T-helper 22 cell (primary cell): ENCODE measurements around the gene RXRA.

Experiments used
- DNase-seq: peaks from one replicate; pipeline ENCODE4 v3.0.0-alpha.2; 2020; ENCODE audit warnings: low read depth

Gene RXRA

GRCh38 chr9:134355158-134355557, 28.9 kb downstream of the RXRA start:
- no peak for DNase-seq

GRCh38 chr9:134355561-134356279, 29.5 kb downstream of the RXRA start:
- DNase-seq = no peak

- DNase-seq = no peak
These were observed 30.5 kb downstream of the RXRA start for GRCh38 chr9:134356496-134357470.

GRCh38 chr9:134357631-134358025, 31.4 kb downstream of the RXRA start:
- DNase-seq = no peak

- no peak for DNase-seq
These were observed 31.9 kb downstream of the RXRA start for GRCh38 chr9:134358026-134358661.

DNA sequence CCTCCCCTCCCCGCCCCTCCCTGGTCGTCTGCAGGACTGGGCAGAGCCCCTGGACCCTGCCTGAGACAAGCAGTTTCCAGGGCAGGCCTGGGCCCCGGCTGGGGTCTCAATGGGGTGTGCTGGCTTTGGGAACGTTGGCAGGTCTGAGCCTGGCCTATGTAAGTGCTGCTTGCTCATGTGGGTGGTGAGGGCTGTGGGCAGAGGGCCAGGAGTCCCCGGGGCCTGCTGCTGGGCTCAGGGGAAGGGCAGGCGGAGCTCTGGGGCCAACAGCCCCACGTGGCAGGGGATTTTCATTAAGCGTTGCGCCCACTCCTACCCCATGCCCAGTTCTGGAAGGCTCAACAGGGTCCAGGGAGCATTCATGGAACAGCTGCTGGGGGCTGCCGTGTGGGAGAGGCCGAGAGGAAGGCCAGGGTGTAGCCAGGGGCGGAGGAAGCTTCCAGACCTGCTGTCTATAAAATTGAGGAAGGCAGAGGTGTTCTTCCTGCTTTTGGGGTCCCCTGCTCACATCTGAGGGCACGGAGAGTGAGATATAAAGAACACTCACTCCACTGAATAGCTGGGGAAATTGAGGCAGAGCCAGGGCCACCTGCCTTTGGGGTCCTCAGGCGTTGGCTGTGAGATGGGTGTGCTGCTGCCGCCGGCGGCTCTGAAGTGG, 32.5 kb downstream of the RXRA start:
- DNase-seq = no peak

GRCh38 chr9:134359493-134360179, 33.4 kb downstream of the RXRA start:
- no peak for DNase-seq

GRCh38 chr9:134360180-134360759, 34.0 kb downstream of the RXRA start:
- no peak for DNase-seq

DNA sequence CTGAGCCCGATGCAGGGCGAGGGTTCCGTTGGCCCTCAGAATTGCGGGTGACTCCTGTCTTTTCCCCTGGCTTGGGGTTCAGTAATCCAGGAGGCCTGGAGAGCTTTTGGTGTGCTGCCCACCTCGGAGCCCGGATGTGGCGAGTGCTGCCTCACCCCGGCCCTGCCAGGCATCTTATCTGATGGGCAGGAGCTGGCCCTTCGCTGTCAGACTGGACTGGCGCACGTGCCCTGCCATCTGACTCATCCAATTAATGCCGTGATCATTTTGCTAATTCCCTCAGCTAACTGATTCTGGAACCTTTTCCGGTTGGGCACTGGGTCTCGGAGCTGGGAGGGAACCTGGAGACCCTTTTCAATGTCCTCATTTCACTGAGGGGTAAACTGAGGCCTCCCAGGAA, 34.6 kb downstream of the RXRA start:
- DNase-seq = no peak

DNA sequence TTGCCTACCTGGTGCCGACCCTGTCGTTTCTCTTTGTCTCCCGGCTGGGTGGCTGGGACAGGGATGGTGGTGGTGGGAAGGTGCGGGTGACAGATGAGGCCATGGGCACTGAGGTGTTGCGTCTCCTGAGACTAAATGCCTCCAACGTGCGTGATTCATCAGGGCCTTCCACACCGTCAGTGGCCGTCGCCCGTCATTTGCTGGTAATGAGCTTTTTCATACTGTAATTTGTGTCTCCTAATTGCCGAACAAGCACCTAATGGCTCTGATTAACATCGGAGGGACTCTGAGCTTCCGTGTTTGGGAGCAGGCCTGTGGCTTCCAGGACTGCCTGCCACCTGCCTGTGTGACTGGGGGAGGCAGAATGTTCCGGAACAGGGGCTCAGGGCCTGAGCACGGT, 35.2 kb downstream of the RXRA start:
- DNase-seq = no peak

GRCh38 chr9:134361843-134362414, 35.7 kb downstream of the RXRA start:
- DNase-seq = no peak

DNA sequence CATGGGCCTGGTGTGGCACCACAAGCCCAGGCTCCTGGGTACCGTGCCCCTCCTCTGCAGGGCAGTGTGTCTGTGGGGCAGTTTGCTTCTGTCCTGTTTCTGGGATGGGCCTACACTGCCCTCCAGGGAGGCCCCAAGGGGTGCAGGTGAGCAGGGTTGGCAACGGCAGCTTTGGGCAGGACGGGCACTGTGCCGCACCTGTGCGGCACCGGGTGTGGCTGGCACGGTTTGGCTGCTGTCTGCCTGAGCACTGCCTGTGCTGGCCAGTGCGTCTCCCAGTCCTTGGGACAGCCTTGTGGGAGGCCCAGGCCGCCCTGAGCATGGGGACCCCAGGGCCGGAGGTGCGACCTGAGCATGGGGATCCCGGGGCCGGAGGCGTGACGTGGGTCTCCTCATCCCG, 37.2 kb downstream of the RXRA start:
- DNase-seq = no peak

GRCh38 chr9:134364391-134365114, 38.3 kb downstream of the RXRA start:
- no peak for DNase-seq

- DNase-seq = no peak
These were observed 38.9 kb downstream of the RXRA start for GRCh38 chr9:134365115-134365596.

DNA sequence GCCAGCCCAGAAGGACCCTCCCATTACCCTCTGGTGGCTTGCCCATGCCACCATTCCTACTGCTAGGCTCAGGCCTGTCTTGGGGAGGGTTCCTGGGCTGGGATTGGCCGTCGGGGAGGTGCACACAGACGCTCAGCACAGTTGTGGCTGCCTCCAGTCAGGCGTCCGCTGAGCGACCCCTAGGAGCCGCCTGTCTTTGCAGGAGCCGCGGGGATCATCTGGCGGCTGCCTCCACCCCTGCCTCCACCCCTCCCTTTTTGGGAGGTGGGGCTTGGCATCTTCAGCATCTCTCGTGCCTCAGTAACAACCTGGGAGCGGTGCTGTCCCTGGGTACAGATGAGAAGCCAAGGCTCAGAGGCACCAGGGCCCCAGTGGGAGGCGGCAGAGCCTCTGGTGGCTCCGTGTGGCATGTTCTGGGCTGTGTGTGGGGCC, 39.6 kb downstream of the RXRA start:
- DNase-seq = no peak

- no peak for DNase-seq
These were observed 40.2 kb downstream of the RXRA start for GRCh38 chr9:134366223-134367031.

DNA sequence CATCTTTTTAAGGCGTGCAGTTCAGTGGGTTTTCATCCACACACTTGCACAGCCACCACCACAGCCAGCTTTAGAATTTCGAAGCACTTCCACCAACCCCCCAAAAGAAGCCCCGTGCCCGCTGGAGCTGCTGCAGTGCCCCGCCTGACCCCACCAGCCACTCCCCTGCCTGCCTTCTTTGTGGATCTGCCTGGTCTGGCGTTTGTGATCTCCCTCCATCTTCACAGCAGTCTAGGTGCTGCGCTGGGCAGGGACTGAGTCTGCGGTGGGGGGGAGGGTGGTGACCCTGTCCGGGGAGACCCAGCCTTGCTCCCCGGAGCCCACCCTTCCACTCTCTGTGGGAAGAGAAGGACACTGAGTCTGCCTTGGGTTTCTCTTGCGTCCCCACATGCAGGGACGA, 40.8 kb downstream of the RXRA start:
- DNase-seq = no peak

DNA sequence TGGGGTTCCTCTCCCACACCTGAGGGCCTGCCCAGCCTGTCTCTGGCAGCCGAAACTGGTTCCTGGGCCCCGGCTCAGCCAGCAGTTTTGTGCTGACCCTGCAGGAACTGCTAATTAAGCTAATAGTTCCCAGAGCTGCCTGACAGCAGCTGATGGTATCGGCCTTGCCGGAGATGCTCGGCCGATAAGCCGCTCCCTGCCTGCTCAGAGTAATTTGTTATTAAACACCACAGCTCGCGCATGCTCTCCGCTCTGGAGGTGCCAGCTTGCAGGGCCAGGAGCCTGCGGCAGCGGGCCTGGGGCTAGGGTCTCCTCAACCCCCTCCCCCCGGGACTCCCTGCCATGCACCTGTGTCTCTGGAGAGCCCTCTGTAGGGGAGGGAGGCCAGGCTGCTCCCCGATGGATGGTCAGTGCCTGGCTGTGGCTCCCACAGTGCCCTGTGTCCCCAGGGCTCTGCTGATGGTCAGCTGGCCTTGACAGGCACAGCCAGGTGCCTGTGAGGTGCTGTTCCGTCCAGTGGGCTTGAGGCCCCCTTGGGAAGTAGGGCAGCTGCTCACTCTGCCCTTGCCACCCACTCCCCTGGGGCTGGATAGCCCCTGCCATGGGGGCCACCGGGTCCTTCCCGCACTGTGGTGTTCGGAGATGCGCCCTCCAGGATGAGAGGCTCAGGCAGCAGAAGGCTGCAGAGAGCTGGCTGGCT, 41.7 kb downstream of the RXRA start:
- no peak for DNase-seq
